Right lobe of liver (tissue), 6 donors: ENCODE measurements around the gene MYADML2. TPM values are rescaled to one million over a fixed set of nuclear protein-coding genes. Genes with fewer than 3 reads are reported as not detected.
A peak's percentile ranks its signal among the peaks of the same experiment; 100 is the strongest.

ENCODE experiments used
- ATAC-seq, 4 donors: fragments of 200-7000 bp; cut with Tn5 transposase; one replicate each; pipeline ENCODE4 v1.9.1; 2020; ENCODE audit warnings: mild to moderate bottlenecking in 4 of 4, moderate library complexity in 4 of 4
- DNase-seq, 3 donors: peaks; one replicate each; pipeline ENCODE4 v3.0.0-alpha.2; 2020
- H3K27ac ChIP-seq, 3 donors: fragments of 200-600 bp; one replicate each; pipeline ENCODE4 v1.8.0; 2022
- H3K27me3 ChIP-seq, 2 donors: fragments of 200-600 bp; one replicate each; pipeline ENCODE4 v1.8.0; 2022
- H3K36me3 ChIP-seq, 4 donors: fragments of 200-600 bp; sonication (generic) in 1 of 4; one replicate each; pipeline versions ENCODE4 v1.5.1 to v1.8.0; 2017 to 2022; ENCODE audit warnings: control low read depth in 1 of 4
- H3K4me1 ChIP-seq, 4 donors: fragments of 200-600 bp; sonication (generic) in 1 of 4; one replicate each; pipeline versions ENCODE4 v1.5.1 to v1.8.0; 2017 to 2022; ENCODE audit warnings: control low read depth in 1 of 4
- H3K4me3 ChIP-seq, 3 donors: fragments of 200-600 bp; one replicate each; pipeline ENCODE4 v1.8.0; 2022
- H3K9me3 ChIP-seq, 4 donors: fragments of 200-600 bp; sonication (generic) in 1 of 4; one replicate each; pipeline versions ENCODE4 v1.5.1 to v1.8.0; 2017 to 2022; ENCODE audit warnings: control low read depth in 1 of 4
- CTCF ChIP-seq, 4 donors: fragments of 200-600 bp in 3 of 4; fragments of 450-650 bp in 1 of 4; IDR thresholded peaks; one replicate each; pipeline versions ENCODE4 v1.5.1 to v1.8.0; 2016 to 2022; ENCODE audit warnings: antibody characterized with exemption in 4 of 4, mild to moderate bottlenecking in 2 of 4
- POLR2A ChIP-seq: fragments of 450-650 bp; IDR thresholded peaks from one replicate; pipeline ENCODE4 v1.6.1; 2017; ENCODE audit warnings: antibody characterized with exemption, mild to moderate bottlenecking
- WGBS: methylation state at CpG from one replicate; pipeline ENCODE4 v1.1.6; 2018; ENCODE audit warnings: low coverage, low lambda C conversion rate; ENCODE audit not compliant: insufficient coverage; ENCODE audit errors: missing lambda C conversion rate; 5-methylcytosine and 5-hydroxymethylcytosine counted together
- intact Hi-C, 2 donors: fragments of 100-400 bp; cut with DNase I; formaldehyde crosslinking; loops; one replicate each; pipeline versions ENCODE4 v1.11.2 to v1.14.1; 2022
- total RNA-seq, 6 experiments: library from RNA; depleted of rRNA in 2 of 6; stranded (reverse); fragments of >200 nt in 2 of 6; fragmentation: NEBNext Ultra II Directional in 3 of 6; extraction: Animal tissue kit (Norgen Biotek cat#: 25700) in 3 of 6; gene quantifications; one replicate each; pipeline versions ENCODE4 v1.1.0 to v1.2.4, GENCODE V29; 2016 to 2023
- donor health status: DM: no; HTN: yes; CAD: no.
- donor health status: DM: no; HTN: no; CAD: no.
- donor health status: DM: no; HTN: no; CAD: no.
- donor health status: DM: no; HTN: yes; CAD: no.
- donor health status: DM: no; HTN: yes; CAD: no.

MYADML2 gene
- total RNA-seq, 6 experiments from 2014 or later = not detected

- Histone ChIP-seq H3K4me1 (peaks cover 0 to 12% (median 2%) of the 10 kb centered on the region in 4 donors), H3K27ac (no peak overlapping the region), H3K36me3 (peaks cover 0 to 42% (median 10%) of the 10 kb centered on the region in 4 donors), H3K9me3 (no peaks in the 10 kb centered on the region), H3K4me3 (no peak overlapping the region), H3K27me3 (no peaks in the 10 kb centered on the region)
- intact Hi-C loops = no loop called here
- DNase-seq = no peak
- no peak for ATAC-seq
- TF ChIP-seq CTCF (IDR thresholded peaks at IDR 0.05) = no peak
- no peak for TF ChIP-seq POLR2A
- WGBS = 90% methylated on average over 5 of the region's 11 CpGs
Observed at GRCh38 chr17:81895400-81895799, 51.6 kb downstream of the MYADML2 start.

GRCh38 chr17:81891303-81891552 is 55.8 kb downstream of the MYADML2 start:
- Histone ChIP-seq H3K27me3 (no peaks in the 10 kb centered on the region), H3K4me3 (peak overlapping the region; percentile 81 to 91 (median 91))
- WGBS = no CpG with 5 or more reads among the region's 40 CpGs

GRCh38 chr17:81890447-81891302 is 56.4 kb downstream of the MYADML2 start:
- DNase-seq (peak in 1 of 3 donors; percentile 28), ATAC-seq (no peak)
- intact Hi-C loops = no loop called here
- Histone ChIP-seq H3K27ac (peak overlapping the region; percentile 15 to 75 (median 67)), H3K4me3 (peak overlapping the region; percentile 81 to 91 (median 91)), H3K27me3 (no peaks in the 10 kb centered on the region), H3K9me3 (no peaks in the 10 kb centered on the region), H3K4me1 (peaks cover 0 to 19% (median 5%) of the 10 kb centered on the region in 4 donors), H3K36me3 (peaks cover 3 to 50% (median 16%) of the 10 kb centered on the region in 4 donors)
- 8% methylated on average over 20 of the region's 69 CpGs for WGBS
- no peak for TF ChIP-seq CTCF (IDR thresholded peaks at IDR 0.05)
- TF ChIP-seq POLR2A = no peak

More at GRCh38 chr17:81891303-81891552, 55.8 kb downstream of the MYADML2 start:
- Histone ChIP-seq H3K9me3 (no peaks in the 10 kb centered on the region), H3K4me1 (peaks cover 0 to 19% (median 5%) of the 10 kb centered on the region in 4 donors), H3K36me3 (peaks cover 3 to 51% (median 18%) of the 10 kb centered on the region in 4 donors), H3K27ac (peak overlapping the region; percentile 15 to 75 (median 67))
- TF ChIP-seq POLR2A (no peak), CTCF (IDR thresholded peaks at IDR 0.05) (no peak)
- intact Hi-C loops = no loop called here
- ATAC-seq (no peak), DNase-seq (no peak)

Other genes with a start within 250 kb of the MYADML2 start
- 100 to 1,000 TPM in 2 of 6 experiments, 10 to 100 TPM in 4; 43.8 to 119 (median 59.3) TPM for gene MRPL12, start 243.9 kb downstream of the MYADML2 start, total RNA-seq
- gene SLC25A10, start 234.9 kb downstream of the MYADML2 start, total RNA-seq = 10 to 100 TPM; 35.6 to 92.0 (median 72.7) TPM
- 100 to 1,000 TPM in 2 of 6 experiments, 10 to 100 TPM in 4; 39.5 to 146 (median 68.5) TPM for gene GCGR, start 143.1 kb downstream of the MYADML2 start, total RNA-seq
- 10 to 100 TPM; 19.0 to 32.6 (median 25.7) TPM for gene MCRIP1, start 113.9 kb downstream of the MYADML2 start, total RNA-seq
- gene PPP1R27, start 112.2 kb downstream of the MYADML2 start, total RNA-seq = under 1 TPM in 3 of 6 experiments, not detected in 3; 0.27 to 0.62 (median 0.40) TPM
- 1,000 to 10,000 TPM in 5 of 6 experiments, 100 to 1,000 TPM in 1; 856 to 5,039 (median 1,455) TPM for gene P4HB, start 86.7 kb downstream of the MYADML2 start, total RNA-seq
- 100 to 1,000 TPM in 5 of 6 experiments, 10 to 100 TPM in 1; 92.4 to 162 (median 137) TPM for gene ARHGDIA, start 75.9 kb downstream of the MYADML2 start, total RNA-seq
- gene ALYREF, start 55.6 kb downstream of the MYADML2 start, total RNA-seq = 10 to 100 TPM; 11.6 to 20.3 (median 18.8) TPM
- gene ANAPC11, start 55.5 kb downstream of the MYADML2 start, total RNA-seq = 100 to 1,000 TPM in 1 of 6 experiments, 10 to 100 TPM in 5; 54.3 to 101 (median 73.3) TPM
- gene NPB, start 45.0 kb downstream of the MYADML2 start, total RNA-seq = 1 to 10 TPM in 2 of 6 experiments, under 1 TPM in 2, not detected in 2; 0.12 to 1.5 (median 0.87) TPM
- gene PCYT2, start 35.8 kb downstream of the MYADML2 start, total RNA-seq = 100 to 1,000 TPM in 1 of 6 experiments, 10 to 100 TPM in 5; 63.5 to 103 (median 89.3) TPM
- gene SIRT7, start 29.1 kb downstream of the MYADML2 start, total RNA-seq = 10 to 100 TPM in 4 of 6 experiments, 1 to 10 TPM in 2; 7.4 to 15.0 (median 12.2) TPM
- gene MAFG, start 19.5 kb downstream of the MYADML2 start, total RNA-seq = 10 to 100 TPM in 2 of 6 experiments, 1 to 10 TPM in 4; 7.4 to 12.9 (median 9.2) TPM
- 10 to 100 TPM in 1 of 6 experiments, 1 to 10 TPM in 5; 3.2 to 10.6 (median 5.1) TPM for gene PYCR1, start 9.9 kb downstream of the MYADML2 start, total RNA-seq
- 1 to 10 TPM; 1.2 to 7.6 (median 3.0) TPM for gene NOTUM, start 14.0 kb upstream of the MYADML2 start, total RNA-seq
- 10 to 100 TPM; 24.4 to 55.6 (median 32.9) TPM for gene ASPSCR1, start 30.4 kb upstream of the MYADML2 start, total RNA-seq
- gene CENPX, start 75.6 kb upstream of the MYADML2 start, total RNA-seq = 10 to 100 TPM; 27.3 to 81.1 (median 47.8) TPM
- 10 to 100 TPM in 3 of 6 experiments, 1 to 10 TPM in 3; 4.9 to 15.6 (median 11.9) TPM for gene LRRC45, start 76.1 kb upstream of the MYADML2 start, total RNA-seq
- 1 to 10 TPM; 3.4 to 9.0 (median 5.4) TPM for gene RAC3, start 84.4 kb upstream of the MYADML2 start, total RNA-seq
- 1,000 to 10,000 TPM in 2 of 6 experiments, 100 to 1,000 TPM in 4; 389 to 1,607 (median 735) TPM for gene DCXR, start 90.5 kb upstream of the MYADML2 start, total RNA-seq
- gene RFNG, start 104.6 kb upstream of the MYADML2 start, total RNA-seq = 10 to 100 TPM; 29.9 to 53.3 (median 43.7) TPM
- 10 to 100 TPM; 46.5 to 93.5 (median 62.1) TPM for gene GPS1, start 104.7 kb upstream of the MYADML2 start, total RNA-seq
- gene DUS1L, start 118.6 kb upstream of the MYADML2 start, total RNA-seq = 100 to 1,000 TPM in 2 of 6 experiments, 10 to 100 TPM in 4; 61.8 to 115 (median 89.9) TPM
- gene FASN, start 151.0 kb upstream of the MYADML2 start, total RNA-seq = 100 to 1,000 TPM in 4 of 6 experiments, 10 to 100 TPM in 2; 76.5 to 290 (median 217) TPM